Activated naive CD4-positive, alpha-beta T cell treated with anti-CD3 and anti-CD28 coated beads, Interleukin-2, amount 50 U/mL, for 24 hours (primary cell): Measurements from ENCODE around the gene GBX2.
"Not testable (repeated sequence)": the region's sequence is repeated elsewhere in the genome, so short reads cannot be mapped to it uniquely, and the experiment has no call there.

Experiments used
- H3K27ac Mint-ChIP-seq: one replicate; pipeline ENCODE4 v1.8.0; 2021; ENCODE audit warnings: mild to moderate bottlenecking, mixed read lengths
- H3K27me3 Mint-ChIP-seq: one replicate; pipeline ENCODE4 v1.8.0; 2021; ENCODE audit warnings: mixed read lengths
- H3K36me3 Mint-ChIP-seq: one replicate; pipeline ENCODE4 v1.8.0; 2021; ENCODE audit warnings: mixed read lengths
- H3K4me1 Mint-ChIP-seq: one replicate; pipeline ENCODE4 v1.8.0; 2021; ENCODE audit warnings: mixed read lengths
- H3K4me3 Mint-ChIP-seq: one replicate; pipeline ENCODE4 v1.8.0; 2021; ENCODE audit warnings: mild to moderate bottlenecking, mixed read lengths
- H3K9me3 Mint-ChIP-seq: one replicate; pipeline ENCODE4 v1.8.0; 2021; ENCODE audit warnings: mixed read lengths

Gene GBX2

DNA sequence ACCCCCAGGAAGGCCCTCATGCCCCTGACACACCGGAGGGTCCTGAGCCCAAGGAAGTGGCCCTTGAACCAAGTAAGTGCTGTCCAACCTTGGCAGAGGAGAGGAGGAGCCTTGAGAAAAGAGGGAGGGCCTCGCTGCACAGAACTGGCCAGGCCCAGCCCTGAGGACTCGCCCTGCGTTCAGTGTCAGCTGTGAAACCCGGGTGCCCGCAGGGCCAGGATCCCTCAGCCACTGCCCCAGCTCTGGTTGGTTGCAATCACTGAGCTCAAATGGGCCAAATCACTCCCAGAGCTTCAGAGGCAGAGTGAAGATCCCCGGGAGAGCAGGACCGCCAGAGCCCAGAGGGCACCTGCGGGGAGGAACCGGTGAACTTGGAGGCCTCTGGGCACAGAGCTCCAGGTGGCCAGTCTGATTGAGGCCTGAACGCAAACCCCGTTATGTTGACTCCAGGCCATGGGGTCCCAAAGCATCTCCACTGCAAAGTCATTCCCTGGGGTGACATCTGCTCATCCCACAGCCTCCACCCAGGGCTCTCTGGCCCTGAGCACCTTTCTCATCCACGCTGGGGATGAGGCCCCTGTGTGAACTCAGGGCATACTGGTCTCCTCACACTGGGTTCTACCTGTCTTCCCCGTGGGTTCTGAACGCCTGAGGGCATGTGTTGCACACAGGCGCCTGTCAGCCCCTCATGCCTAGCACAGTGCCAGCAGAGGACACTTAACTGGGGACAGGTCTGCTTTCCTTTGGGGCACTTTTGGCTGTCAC is 11.9 kb downstream of the GBX2 start:
- Mint-ChIP-seq H3K9me3 (peaks cover 11% of the 10 kb centered on the region), H3K27ac (no peak overlapping the region), H3K4me3 (no peak overlapping the region), H3K27me3 (peaks cover 22% of the 10 kb centered on the region), H3K4me1 (no peaks in the 10 kb centered on the region), H3K36me3 (no peaks in the 10 kb centered on the region)

DNA sequence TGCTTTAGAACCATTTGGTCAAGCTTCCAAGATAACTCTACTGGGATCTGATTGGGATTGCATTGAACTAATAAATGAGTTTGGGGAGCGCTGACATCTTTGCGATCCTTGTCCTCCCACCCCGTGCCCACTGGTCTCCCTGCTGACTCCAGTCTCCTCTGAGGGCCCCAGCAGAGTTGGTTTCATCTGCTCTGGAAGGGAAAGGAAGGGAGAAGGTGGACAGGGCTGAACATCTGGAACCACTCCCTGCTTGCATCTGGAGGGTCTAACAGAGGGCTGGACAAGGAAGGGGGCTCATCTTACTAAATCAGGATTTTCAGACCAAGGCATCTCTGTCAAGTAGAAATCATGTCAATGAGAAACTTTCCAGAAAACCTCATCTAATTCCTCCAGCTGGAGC is 12.8 kb downstream of the GBX2 start:
- Mint-ChIP-seq H3K36me3 (no peaks in the 10 kb centered on the region), H3K9me3 (peaks cover 11% of the 10 kb centered on the region), H3K27ac (no peak overlapping the region)

DNA sequence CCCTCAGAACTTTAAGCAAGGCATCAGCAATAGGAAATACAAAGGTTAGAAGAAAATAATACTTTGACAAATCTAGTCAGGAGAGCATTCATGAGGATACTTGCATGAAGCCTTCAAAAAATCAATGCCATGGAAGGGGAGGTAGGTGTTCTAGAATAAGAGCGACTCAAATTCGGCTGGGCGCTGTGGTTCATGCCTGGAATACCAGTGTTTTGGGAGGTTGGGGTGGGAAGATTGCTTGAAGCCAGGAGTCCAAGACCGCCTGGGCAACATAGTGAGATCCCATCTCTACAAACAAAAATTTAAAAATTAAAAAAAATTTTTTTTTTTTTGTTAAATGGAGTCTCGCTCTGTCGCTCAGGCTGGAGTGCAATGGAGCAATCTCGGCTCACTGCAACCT is 21.8 kb downstream of the GBX2 start:
- Mint-ChIP-seq H3K27me3 (peaks cover 12% of the 10 kb centered on the region), H3K36me3 (no peaks in the 10 kb centered on the region), H3K9me3 (no peaks in the 10 kb centered on the region)

More for the DNA sequence above, 12.8 kb downstream of the GBX2 start:
- Mint-ChIP-seq H3K4me3 (no peak overlapping the region), H3K4me1 (no peaks in the 10 kb centered on the region), H3K27me3 (peaks cover 20% of the 10 kb centered on the region)

DNA sequence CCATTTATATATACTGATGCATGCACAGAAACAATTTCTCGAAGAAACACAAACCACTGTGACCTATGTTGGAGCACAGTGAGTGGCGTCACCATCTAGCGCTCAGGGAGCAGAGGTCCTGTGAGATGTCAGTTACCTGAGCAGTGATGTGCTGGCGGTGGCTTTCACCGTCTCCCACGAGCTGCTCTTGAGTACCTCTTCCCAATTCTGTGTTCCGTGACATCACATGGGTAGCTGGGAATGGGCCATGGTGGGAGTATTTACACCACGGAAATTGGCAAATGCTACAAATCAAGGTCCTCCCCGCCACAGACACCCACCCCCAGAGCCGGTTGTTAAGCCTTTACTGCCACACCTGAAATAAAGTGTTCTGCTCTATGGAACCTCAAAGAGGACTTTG is 24.4 kb downstream of the GBX2 start:
- H3K27ac Mint-ChIP-seq: no peak overlapping the region
- H3K9me3 Mint-ChIP-seq: no peaks in the 10 kb centered on the region
- H3K4me3 Mint-ChIP-seq: no peak overlapping the region
- no peaks in the 10 kb centered on the region for H3K36me3 Mint-ChIP-seq
- no peaks in the 10 kb centered on the region for H3K4me1 Mint-ChIP-seq
- H3K27me3 Mint-ChIP-seq: peaks cover 19% of the 10 kb centered on the region

More for the DNA sequence above, 21.8 kb downstream of the GBX2 start:
- Mint-ChIP-seq H3K4me1 (no peaks in the 10 kb centered on the region), H3K4me3 (no peak overlapping the region), H3K27ac (no peak overlapping the region)

DNA sequence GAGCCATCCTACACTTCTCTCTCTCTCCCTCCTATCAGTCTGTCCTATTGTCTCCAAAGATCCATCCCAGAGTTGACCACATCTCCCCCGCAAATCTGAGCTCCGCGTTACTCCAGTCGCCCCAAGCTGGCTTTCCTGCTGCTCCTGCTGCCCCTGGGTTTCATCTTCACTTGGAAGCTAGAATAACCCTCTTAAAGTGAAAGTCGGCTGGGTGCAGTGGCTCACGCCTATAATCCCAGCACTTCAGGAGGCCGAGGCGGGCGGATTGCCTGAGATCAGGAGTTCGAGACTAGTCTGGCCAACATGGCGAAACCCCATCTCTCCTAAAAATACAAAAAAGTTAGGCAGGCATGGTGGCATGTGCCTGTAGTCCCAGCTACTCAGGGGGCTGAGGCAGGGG is 26.6 kb downstream of the GBX2 start:
- peaks cover 20% of the 10 kb centered on the region for H3K27me3 Mint-ChIP-seq

DNA sequence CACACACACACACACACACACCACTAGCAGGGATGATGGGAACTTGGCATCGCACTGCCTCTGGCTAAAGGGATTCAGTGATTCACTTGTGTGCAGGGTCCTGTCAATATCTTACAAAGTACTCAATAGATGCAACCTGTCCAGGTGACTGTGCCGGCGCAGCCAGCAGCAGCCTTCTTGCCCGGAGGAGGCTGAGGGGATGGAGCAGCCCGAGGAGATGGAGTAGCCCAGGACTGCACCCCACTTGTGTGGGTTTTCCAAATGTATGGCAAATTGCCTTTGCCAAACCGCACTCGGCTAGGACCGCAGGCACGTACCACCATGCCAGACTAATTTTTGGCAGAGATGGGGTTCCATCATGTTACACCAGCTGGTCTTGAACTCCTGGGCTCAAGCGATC is 31.1 kb downstream of the GBX2 start:
- Mint-ChIP-seq H3K4me3 (no peak overlapping the region), H3K9me3 (no peaks in the 10 kb centered on the region), H3K36me3 (no peaks in the 10 kb centered on the region), H3K4me1 (no peaks in the 10 kb centered on the region), H3K27me3 (peaks cover 8% of the 10 kb centered on the region), H3K27ac (no peak overlapping the region)

More for the DNA sequence above, 26.6 kb downstream of the GBX2 start:
- H3K9me3 Mint-ChIP-seq, H3K36me3 Mint-ChIP-seq, H3K4me3 Mint-ChIP-seq, H3K4me1 Mint-ChIP-seq, H3K27ac Mint-ChIP-seq: not testable (repeated sequence)

DNA sequence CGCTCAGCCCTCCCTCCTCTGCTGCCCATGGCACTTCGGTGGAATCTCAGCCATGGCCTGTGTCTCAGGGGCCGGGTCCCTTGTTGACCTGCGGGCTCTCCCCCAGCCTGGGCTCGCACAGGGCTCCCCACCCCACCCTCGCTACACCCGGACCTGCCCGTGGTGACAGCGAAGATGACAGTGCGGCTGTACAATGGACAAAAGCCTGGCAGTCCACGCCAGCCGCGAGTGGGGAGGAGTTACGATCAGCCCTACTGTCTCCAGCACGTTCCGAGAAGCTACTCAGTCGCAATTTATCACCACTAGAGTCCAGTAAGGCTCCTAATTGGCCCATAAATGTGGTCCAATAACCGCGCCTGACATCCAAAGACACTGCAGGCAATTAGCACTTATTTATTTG is 31.6 kb downstream of the GBX2 start:
- Mint-ChIP-seq H3K36me3 (no peaks in the 10 kb centered on the region), H3K27me3 (peaks cover 9% of the 10 kb centered on the region), H3K27ac (no peak overlapping the region), H3K4me3 (no peak overlapping the region), H3K4me1 (no peaks in the 10 kb centered on the region), H3K9me3 (no peaks in the 10 kb centered on the region)

DNA sequence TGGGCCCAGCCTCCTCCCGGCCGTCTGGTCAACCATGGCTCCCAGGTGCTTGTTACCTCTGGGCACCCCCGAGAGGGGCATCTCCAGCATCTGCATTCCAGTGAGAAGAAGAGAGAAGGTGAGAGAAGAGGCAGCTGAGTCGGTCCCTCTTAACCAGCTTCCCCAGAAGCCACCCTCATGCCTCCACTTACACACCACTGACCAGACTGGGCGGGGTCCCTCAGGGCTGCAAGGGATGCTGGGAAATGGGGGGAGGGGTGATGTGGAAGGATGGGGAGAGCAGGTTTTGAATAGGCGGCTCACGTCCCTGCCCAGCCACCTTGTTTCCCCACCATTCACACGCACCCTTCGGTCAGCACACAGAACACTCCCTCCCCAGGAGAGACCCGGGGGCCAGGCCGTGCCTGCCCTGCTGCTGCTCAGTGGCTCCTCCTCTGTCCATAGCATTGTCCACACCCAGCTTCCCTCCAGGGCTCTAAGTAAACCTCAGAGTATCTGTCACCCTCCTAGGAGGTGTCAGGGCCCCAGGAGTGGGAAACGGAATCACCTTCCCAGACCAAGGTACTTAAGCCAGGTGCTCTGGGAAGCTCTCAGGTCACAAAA is 34.7 kb downstream of the GBX2 start:
- Mint-ChIP-seq H3K9me3 (no peaks in the 10 kb centered on the region), H3K27ac (no peak overlapping the region), H3K4me1 (no peaks in the 10 kb centered on the region), H3K27me3 (peaks cover 1% of the 10 kb centered on the region), H3K4me3 (no peak overlapping the region), H3K36me3 (no peaks in the 10 kb centered on the region)

DNA sequence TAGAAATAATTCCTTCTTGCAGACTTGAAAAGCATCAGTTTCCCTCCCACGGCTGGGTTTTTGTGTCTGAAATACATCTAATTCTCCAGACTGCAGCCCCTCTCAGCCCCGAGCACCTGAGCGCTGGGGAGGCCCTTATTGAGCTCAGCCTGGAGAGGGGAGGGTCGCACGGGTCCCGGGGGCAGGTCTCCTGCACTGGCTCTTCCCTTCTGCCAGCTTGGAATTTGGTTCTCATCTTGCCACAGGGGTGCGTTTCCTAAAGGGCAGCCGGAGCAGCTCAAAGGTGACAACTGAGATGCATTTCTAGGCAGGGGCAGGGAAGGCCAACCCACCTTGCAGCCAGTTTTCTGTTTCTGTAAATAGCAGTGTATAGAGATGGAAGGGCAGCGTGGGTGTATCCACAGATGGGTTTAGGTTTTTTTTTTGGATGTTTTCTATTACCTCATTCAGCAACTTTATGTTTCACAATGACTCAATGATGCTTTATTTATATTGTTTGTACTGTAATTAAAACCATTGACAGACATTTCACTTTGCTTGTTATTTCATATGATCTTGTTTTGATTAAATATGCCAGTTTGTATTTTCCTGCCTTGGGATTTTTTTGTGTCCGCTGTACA is 37.0 kb downstream of the GBX2 start:
- no peaks in the 10 kb centered on the region for H3K9me3 Mint-ChIP-seq
- H3K27ac Mint-ChIP-seq: no peak overlapping the region
- H3K4me3 Mint-ChIP-seq: no peak overlapping the region
- H3K27me3 Mint-ChIP-seq: peaks cover 1% of the 10 kb centered on the region
- H3K4me1 Mint-ChIP-seq: no peaks in the 10 kb centered on the region
- H3K36me3 Mint-ChIP-seq: no peaks in the 10 kb centered on the region

DNA sequence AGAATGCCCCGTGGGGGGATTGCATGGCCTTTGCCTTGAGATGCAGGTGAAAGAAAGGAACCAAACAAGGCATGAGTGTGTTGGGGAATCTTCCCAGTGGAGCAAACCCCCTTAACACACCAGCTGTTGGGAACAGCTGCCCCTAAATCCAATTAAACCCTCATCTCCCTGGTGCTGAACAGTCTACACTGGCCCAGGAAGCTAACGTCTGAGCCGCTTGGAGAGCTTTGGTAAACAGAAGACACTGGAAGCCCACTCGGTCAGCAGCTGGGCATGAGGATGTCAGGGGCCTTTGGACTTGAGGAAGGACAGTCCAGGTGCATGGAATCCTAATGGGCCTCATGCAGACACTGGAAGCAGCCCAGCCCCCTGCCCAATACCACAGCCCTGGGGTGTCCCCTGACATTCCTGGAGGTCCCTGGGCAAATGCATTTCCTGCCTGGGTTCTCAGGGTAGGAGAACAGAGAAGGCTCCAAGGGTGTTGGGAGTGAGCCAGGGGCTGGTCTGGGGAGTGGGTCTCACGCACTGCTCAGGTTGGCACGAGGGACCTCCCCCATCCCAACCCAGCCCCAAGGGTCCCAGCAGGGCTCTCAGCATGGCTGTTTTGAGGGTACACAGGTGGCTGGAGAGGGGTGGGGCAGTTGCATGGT is 37.7 kb downstream of the GBX2 start:
- H3K27ac Mint-ChIP-seq: no peak overlapping the region
- H3K4me1 Mint-ChIP-seq: no peaks in the 10 kb centered on the region
- no peak overlapping the region for H3K4me3 Mint-ChIP-seq
- H3K36me3 Mint-ChIP-seq: no peaks in the 10 kb centered on the region
- H3K9me3 Mint-ChIP-seq: no peaks in the 10 kb centered on the region
- H3K27me3 Mint-ChIP-seq: peaks cover 1% of the 10 kb centered on the region

DNA sequence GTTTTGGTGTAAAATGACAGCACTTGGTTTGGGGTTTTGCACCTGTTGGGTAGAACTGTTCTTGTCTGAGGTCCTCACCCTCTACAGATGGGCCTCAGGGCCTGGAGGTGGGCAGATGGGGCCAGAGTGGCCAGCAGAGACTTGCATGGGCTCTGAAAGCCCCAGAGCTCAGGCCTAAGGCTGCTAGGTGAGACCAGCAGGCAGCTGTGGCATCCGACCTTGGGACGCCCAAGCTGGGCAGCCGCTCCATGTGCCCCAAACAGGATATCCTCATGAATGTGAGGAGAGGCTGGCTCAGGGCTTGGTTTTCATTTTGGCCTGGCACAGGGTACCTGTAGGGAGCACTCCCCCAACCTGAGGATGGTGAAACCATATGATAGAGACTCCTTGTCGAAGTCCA is 38.3 kb downstream of the GBX2 start:
- Mint-ChIP-seq H3K27me3 (peaks cover 1% of the 10 kb centered on the region), H3K9me3 (no peaks in the 10 kb centered on the region), H3K27ac (no peak overlapping the region), H3K36me3 (no peaks in the 10 kb centered on the region), H3K4me3 (no peak overlapping the region), H3K4me1 (no peaks in the 10 kb centered on the region)

DNA sequence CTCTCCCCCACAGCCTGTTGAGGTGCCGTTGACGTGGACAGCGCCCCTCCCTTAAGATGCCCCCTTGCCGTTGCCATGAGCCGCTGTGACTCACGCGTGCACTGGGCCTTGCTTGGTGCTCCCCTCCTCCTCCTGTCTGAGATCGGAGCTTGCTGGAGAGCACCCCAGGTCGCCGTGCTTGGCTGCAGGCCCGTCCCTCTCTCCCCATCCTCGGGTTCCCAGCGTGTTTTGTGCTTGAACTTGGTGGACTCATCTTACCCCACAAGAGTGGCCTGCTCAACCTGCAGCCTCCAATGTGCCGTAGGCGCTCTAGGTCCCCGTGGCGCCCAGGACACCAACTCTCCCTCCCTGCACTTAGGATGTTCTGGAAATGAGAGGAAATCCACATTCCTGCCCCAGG is 39.9 kb downstream of the GBX2 start:
- H3K36me3 Mint-ChIP-seq: no peaks in the 10 kb centered on the region
- no peaks in the 10 kb centered on the region for H3K9me3 Mint-ChIP-seq
- no peaks in the 10 kb centered on the region for H3K4me1 Mint-ChIP-seq
- no peak overlapping the region for H3K4me3 Mint-ChIP-seq
- H3K27ac Mint-ChIP-seq: no peak overlapping the region
- H3K27me3 Mint-ChIP-seq: peaks cover 1% of the 10 kb centered on the region

DNA sequence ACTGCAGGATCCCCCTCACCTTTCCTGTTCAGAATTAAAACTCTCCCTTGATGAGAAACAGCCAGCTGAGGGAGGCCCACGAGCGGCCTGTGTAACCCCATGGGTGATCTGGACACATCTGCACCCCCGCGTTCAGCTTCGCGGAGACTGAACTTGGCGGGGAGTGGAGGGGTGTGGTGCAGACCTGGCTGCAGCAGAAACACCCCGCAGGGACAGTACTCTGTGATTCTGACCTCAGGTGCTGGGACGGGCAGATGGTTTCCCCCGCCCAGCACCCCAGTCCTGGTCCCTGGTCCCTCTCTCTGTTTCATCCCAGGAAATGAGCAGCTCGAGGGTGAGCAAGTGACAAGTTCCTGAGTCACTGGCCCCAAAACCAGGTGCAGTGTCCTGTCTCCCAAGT is 41.2 kb downstream of the GBX2 start:
- peaks cover 1% of the 10 kb centered on the region for H3K27me3 Mint-ChIP-seq
- H3K9me3 Mint-ChIP-seq: no peaks in the 10 kb centered on the region
- H3K27ac Mint-ChIP-seq: no peak overlapping the region
- no peaks in the 10 kb centered on the region for H3K4me1 Mint-ChIP-seq
- H3K36me3 Mint-ChIP-seq: no peaks in the 10 kb centered on the region
- H3K4me3 Mint-ChIP-seq: no peak overlapping the region

DNA sequence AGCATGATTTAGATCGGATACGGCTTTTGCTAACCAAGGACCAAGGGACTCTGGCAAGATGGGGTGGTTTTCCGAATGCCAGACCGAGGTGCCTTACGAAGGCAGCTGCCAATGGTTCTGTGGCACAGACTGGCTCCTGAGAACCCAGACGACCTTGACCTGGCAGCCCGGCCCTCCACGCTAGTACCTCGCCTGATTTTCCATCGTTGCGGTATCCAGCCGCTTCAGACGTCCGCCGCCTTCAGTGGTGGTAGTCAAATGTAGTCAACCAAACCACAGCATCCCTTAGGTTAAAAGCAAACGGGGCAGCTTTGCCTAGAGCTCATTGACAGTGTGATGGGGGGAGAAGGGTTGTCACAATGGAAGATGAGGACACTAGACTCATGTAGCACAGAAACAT is 42.6 kb downstream of the GBX2 start:
- Mint-ChIP-seq H3K4me3 (no peak overlapping the region), H3K36me3 (no peaks in the 10 kb centered on the region), H3K9me3 (no peaks in the 10 kb centered on the region), H3K27me3 (no peaks in the 10 kb centered on the region), H3K4me1 (no peaks in the 10 kb centered on the region), H3K27ac (no peak overlapping the region)

DNA sequence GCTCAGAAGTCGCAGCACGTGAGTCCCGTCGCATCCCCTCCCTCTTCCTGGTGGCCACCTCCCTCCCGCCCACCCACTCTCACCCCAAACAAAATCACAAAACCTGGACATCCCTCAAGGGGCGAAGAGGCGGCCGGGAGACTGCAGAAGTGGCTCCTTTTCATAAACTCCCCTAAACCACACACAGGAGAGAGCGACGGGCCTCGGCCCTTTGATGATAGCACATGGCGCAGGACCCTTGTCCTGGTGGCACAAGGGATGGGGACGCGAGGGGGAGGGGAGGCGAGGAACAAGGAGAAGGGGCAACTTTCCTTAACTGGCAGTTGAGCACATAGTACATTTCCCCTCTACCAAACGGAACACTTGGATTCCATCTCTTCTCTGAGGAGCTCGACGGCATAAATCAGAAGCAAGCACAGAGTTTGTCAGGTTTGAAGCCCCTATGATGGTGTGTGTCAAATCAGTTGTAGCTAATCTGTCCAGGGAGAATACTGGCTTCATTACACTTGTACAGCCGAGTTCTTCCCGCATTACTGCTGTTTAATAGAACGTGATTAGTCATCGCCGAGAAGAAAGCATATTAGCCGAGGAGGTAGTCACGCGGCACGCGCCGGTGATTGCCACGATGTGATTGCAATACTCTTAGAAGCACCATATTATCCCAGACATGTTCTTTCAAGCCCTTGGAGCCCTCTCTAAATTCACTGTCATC is 43.8 kb downstream of the GBX2 start:
- no peaks in the 10 kb centered on the region for H3K27me3 Mint-ChIP-seq

More for the DNA sequence above, 43.8 kb downstream of the GBX2 start:
- Mint-ChIP-seq H3K4me1 (no peaks in the 10 kb centered on the region), H3K9me3 (no peaks in the 10 kb centered on the region), H3K36me3 (no peaks in the 10 kb centered on the region), H3K4me3 (no peak overlapping the region), H3K27ac (no peak overlapping the region)
